Common myeloid progenitor, CD34-positive (primary cell): Measurements from ENCODE around the gene LHX8.

ENCODE experiments used
- CTCF ChIA-PET: fragments of 350-600 bp; sonication (Branson Sonifier 250); formaldehyde crosslinking; loops from one replicate; lab custom pipeline; 2021; ENCODE audit warnings: antibody characterized with exemption; lab: Charles Lee
- POLR2A ChIA-PET: fragments of 350-600 bp; sonication (Branson Sonifier 250); formaldehyde crosslinking; loops from one replicate; lab custom pipeline; 2021; ENCODE audit warnings: antibody characterized with exemption; lab: Charles Lee
- DNase-seq, 3 donors: peaks; one replicate each; pipeline versions ENCODE4 v3.0.0 to v3.0.0-alpha.2; 2013
- H3K27ac ChIP-seq, 2 experiments: 1 replicate in 1 of 2; 2 replicates in 1 of 2; pipeline ENCODE4 v1.7.0; 2013; ENCODE audit warnings: inconsistent platforms in 2 of 2, low read length in 2 of 2, mild to moderate bottlenecking in 2 of 2, low read depth in 1 of 2, moderate library complexity in 1 of 2; ENCODE audit not compliant: severe bottlenecking in 2 of 2, insufficient read depth in 1 of 2, poor library complexity in 1 of 2
- H3K27me3 ChIP-seq, 5 experiments: replicated peaks in 2 of 5; 1 replicate in 3 of 5; 2 replicates in 2 of 5; pipeline versions ENCODE4 v1.6.1 to v1.7.0; 2013; ENCODE audit warnings: low read length in 4 of 5, mild to moderate bottlenecking in 2 of 5, moderate library complexity in 2 of 5, inconsistent platforms in 1 of 5; ENCODE audit not compliant: insufficient read depth in 5 of 5, control insufficient read depth in 4 of 5
- H3K36me3 ChIP-seq, 4 experiments: 1 replicate in 2 of 4; 2 replicates in 2 of 4; pipeline versions ENCODE4 v1.6.1 to v1.7.0; 2013; ENCODE audit warnings: low read length in 3 of 4, control low read depth in 1 of 4, mild to moderate bottlenecking in 1 of 4; ENCODE audit not compliant: control insufficient read depth in 4 of 4, insufficient read depth in 4 of 4
- H3K4me1 ChIP-seq, 4 experiments: 1 replicate in 3 of 4; 2 replicates in 1 of 4; pipeline versions ENCODE4 v1.6.1 to v1.7.1; 2013; ENCODE audit warnings: low read length in 3 of 4, mild to moderate bottlenecking in 3 of 4, control low read depth in 1 of 4, inconsistent platforms in 1 of 4, moderate library complexity in 1 of 4; ENCODE audit not compliant: control insufficient read depth in 4 of 4, insufficient read depth in 4 of 4; ENCODE audit errors: control extremely low read depth in 1 of 4
- H3K4me3 ChIP-seq, 7 experiments: 1 replicate in 4 of 7; 2 replicates in 3 of 7; pipeline versions ENCODE4 v1.5.1 to v1.7.0; 2013; ENCODE audit warnings: mild to moderate bottlenecking in 7 of 7, low read length in 6 of 7, moderate library complexity in 6 of 7, inconsistent platforms in 2 of 7, low read depth in 2 of 7, control low read depth in 1 of 7; ENCODE audit not compliant: insufficient read depth in 4 of 7, control insufficient read depth in 1 of 7; ENCODE audit errors: extremely low read depth in 1 of 7
- H3K9me3 ChIP-seq, 5 experiments: 1 replicate in 4 of 5; 2 replicates in 1 of 5; pipeline versions ENCODE4 v1.6.1 to v1.7.1; 2013; ENCODE audit warnings: low read length in 4 of 5, mild to moderate bottlenecking in 2 of 5, inconsistent platforms in 1 of 5, low read depth in 1 of 5, moderate library complexity in 1 of 5; ENCODE audit not compliant: control insufficient read depth in 4 of 5, insufficient read depth in 2 of 5; ENCODE audit errors: control extremely low read depth in 1 of 5
- WGBS: methylation state at CpG from one replicate; pipeline ENCODE4 v1.1.5; 2013; ENCODE audit not compliant: insufficient coverage; 5-methylcytosine and 5-hydroxymethylcytosine counted together

LHX8 gene

GRCh38 chr1:75203415-75204277 lies 69.5 kb downstream of the LHX8 start:
- WGBS: 51% methylated on average over 2 of the region's 8 CpGs
- peaks cover 0 to 7% (median 0%) of the 10 kb centered on the region in 5 experiments for H3K27me3 ChIP-seq
- no peaks in the 10 kb centered on the region for H3K36me3 ChIP-seq
- peak; percentile 55 to 64 (median 62) for DNase-seq
- no peaks in the 10 kb centered on the region for H3K9me3 ChIP-seq
- no peaks in the 10 kb centered on the region for H3K4me1 ChIP-seq
- H3K27ac ChIP-seq: no peak overlapping the region
- POLR2A ChIA-PET: no interaction called here
- H3K4me3 ChIP-seq: no peak overlapping the region
- CTCF ChIA-PET: interaction anchor here (0.7 to 5.1 kb wide), 12 partner anchors 10 to 440 kb away, joined by 3 to 29 read pairs (median 4); no protein-coding TSS in a partner anchor

- Histone ChIP-seq H3K27ac (no peak overlapping the region), H3K4me3 (no peak overlapping the region), H3K36me3 (no peaks in the 10 kb centered on the region), H3K4me1 (no peaks in the 10 kb centered on the region), H3K27me3 (peaks cover 0 to 2% (median 0%) of the 10 kb centered on the region in 5 experiments), H3K9me3 (no peaks in the 10 kb centered on the region)
- ChIA-PET CTCF (no interaction called here), POLR2A (no interaction called here)
- peak in 2 of 3 donors; percentile 2 to 15 for DNase-seq
Observed at GRCh38 chr1:75208862-75209261, 74.7 kb downstream of the LHX8 start.
